ENCODE data around the gene EXOC6B. TPM values are rescaled to one million over a fixed set of nuclear protein-coding genes. Genes with fewer than 3 reads are reported as not detected.

EXOC6B gene
- total RNA-seq, 1 experiment from 2014 or later = 33.7 TPM

DNA sequence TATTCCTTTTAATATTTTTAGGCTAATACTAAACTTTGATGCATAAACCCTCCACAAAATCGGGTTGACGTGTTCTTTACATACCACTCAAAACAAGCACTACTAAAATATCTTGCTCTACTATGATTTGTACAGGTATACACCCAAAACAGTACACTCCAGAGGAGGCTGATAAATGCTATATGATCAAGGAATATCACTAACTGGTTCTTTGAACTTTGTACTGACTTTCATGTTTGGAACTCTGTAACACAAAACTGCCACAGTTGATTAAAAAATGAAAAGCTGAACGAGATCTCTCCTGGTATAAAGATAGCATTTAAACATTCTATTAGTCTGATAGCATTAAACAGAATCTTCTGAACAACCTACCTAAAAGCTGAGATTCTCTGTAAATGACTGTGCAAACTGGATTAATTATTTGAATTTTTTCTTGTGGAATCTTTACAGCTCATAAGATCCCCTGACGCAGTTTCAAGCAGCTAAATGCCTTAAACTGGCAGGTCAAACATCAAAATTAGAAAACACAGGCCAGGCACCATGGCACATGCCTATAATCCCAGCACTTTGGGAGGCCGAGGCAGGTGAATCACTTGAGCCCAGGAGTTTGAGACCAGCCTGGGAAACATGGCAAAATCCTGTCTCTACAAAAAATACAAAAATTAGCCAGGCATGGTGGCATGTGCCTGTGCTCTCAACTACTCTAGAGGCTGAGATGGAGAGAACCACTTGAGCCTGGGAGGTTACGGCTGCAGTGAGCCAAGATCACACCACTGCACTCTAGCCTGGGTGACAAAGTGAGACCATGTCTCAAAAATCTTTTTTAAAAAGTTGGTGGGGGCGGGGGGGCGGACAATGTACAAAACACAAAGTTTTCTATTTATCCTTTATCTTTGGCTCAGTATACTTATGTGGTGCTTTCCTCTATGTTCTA lies 150.6 kb downstream of the EXOC6B start (continued):
- TF ChIP-seq, protein P1, sequence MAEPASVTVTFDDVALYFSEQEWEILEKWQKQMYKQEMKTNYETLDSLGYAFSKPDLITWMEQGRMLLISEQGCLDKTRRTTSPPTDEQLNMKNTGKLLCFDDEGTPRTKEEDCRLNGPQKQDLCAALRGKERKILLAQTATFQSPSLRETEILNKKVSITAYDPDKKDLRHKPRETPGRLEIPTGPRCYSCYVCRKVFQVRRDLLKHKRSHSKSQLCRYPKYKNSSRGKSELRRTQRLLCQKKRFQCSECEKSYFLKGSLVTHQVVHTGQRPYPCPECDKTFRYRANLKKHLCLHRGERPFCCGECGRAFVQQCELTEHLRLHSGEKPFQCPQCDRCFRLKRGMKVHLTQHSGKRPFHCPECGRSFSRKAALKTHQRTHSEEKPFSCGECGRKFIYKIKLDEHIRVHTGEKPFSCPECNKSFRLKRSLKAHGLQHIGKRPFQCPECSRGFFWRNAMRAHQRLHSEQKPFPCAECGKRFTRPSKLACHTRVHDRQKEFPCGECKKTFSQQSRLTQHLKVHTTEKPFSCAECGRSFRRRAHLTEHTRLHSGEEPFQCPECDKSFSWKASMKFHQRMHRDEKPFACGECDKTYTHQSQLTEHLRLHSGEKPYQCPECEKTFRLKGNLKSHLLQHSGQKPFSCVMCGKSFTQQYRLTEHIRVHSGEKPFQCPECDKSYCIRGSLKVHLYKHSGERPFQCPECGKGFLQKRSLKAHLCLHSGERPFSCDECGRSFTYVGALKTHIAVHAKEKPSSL (CRISPR knock-in tag; conservative IDR thresholded peaks at IDR 0.05) = no peak
- TF ChIP-seq, protein P2, sequence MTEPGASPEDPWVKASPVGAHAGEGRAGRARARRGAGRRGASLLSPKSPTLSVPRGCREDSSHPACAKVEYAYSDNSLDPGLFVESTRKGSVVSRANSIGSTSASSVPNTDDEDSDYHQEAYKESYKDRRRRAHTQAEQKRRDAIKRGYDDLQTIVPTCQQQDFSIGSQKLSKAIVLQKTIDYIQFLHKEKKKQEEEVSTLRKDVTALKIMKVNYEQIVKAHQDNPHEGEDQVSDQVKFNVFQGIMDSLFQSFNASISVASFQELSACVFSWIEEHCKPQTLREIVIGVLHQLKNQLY (CRISPR knock-in tag; IDR thresholded peaks at IDR 0.05) = no peak
- TF ChIP-seq, protein P3, sequence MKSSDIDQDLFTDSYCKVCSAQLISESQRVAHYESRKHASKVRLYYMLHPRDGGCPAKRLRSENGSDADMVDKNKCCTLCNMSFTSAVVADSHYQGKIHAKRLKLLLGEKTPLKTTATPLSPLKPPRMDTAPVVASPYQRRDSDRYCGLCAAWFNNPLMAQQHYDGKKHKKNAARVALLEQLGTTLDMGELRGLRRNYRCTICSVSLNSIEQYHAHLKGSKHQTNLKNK (CRISPR knock-in tag; IDR thresholded peaks at IDR 0.05) = no peak
- TF ChIP-seq, protein P4, sequence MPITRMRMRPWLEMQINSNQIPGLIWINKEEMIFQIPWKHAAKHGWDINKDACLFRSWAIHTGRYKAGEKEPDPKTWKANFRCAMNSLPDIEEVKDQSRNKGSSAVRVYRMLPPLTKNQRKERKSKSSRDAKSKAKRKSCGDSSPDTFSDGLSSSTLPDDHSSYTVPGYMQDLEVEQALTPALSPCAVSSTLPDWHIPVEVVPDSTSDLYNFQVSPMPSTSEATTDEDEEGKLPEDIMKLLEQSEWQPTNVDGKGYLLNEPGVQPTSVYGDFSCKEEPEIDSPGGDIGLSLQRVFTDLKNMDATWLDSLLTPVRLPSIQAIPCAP (CRISPR knock-in tag; IDR thresholded peaks at IDR 0.05) = no peak
- no peak for TF ChIP-seq ZNF219 (CRISPR knock-in tag; IDR thresholded peaks at IDR 0.05; ENCODE audit: borderline replicate concordance)

DNA sequence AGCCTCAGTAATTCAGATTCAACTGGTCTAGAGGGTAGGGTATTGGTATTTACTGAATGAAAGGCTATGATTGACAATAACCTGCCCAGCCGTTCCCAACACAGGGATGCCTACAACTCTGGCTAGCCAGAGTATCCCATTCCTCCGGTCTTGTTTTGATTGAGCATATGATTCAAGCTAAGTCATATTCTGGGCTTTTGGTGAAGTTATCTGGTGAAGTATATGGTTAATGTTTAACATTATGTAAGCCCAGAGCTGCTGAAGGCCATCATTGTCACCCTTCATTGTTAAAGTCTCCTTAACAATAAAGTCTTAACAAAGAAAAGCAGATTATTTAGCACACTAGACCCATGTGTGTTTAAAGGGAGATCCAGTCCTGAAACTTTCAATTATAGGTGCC lies 152.6 kb downstream of the EXOC6B start:
- DNase-seq (ENCODE audit: low spot score) (no peak), ATAC-seq (no peak)
- POLR2A ChIA-PET = no interaction called here
- Mint-ChIP-seq H3K27ac (no peak overlapping the region), H3K36me3 (no peaks in the 10 kb centered on the region; the same call in 1 of the 2 replicates), H3K9me3 (peaks cover 3% of the 10 kb centered on the region), H3K27me3 (ENCODE audit: low read depth) (no peaks in the 10 kb centered on the region), H3K4me1 (no peaks in the 10 kb centered on the region), H3K4me3 (no peak overlapping the region)
- TF ChIP-seq RELA (CRISPR knock-in tag; IDR thresholded peaks at IDR 0.05; ENCODE audit: borderline replicate concordance) (no peak), NFATC4 (CRISPR knock-in tag; IDR thresholded peaks at IDR 0.05) (no peak)
- CTCF ChIA-PET = no interaction called here

DNA sequence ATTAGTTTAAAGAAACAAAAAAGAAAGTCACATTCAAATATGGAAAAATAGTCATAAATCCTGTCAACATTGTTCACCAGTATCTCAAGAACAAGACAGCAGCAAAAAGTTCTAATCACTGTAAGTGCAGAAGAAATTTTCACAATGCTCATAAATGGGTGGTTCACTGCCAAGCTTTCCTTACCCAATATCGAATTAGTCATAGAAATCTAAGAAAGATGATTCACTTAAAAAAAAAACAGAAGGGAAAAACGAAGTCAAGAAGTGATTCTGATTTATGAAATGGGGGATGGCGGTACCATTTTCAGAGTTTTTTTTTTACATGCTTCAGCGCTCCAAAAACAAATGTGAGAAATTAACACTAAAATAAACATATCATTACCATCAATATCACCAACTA lies 156.7 kb downstream of the EXOC6B start:
- no peak overlapping the region for H3K27ac Mint-ChIP-seq
- no peaks in the 10 kb centered on the region for H3K4me1 Mint-ChIP-seq
- H3K4me3 Mint-ChIP-seq = no peak overlapping the region
- DNase-seq (ENCODE audit: low spot score) (no peak), ATAC-seq (no peak)
- POLR2A ChIA-PET = no interaction called here
- H3K36me3 Mint-ChIP-seq = peaks cover 13% of the 10 kb centered on the region
- CTCF ChIA-PET = no interaction called here
- H3K27me3 Mint-ChIP-seq (ENCODE audit: low read depth) = no peaks in the 10 kb centered on the region
- peaks cover 25% of the 10 kb centered on the region for H3K9me3 Mint-ChIP-seq
- TF ChIP-seq GRHL2 (CRISPR knock-in tag; IDR thresholded peaks at IDR 0.05; ENCODE audit: insufficient replicate concordance, severe bottlenecking) (no peak), NFE2L1 (CRISPR knock-in tag; IDR thresholded peaks at IDR 0.05) (no peak)
- TF ChIP-seq, protein P5, sequence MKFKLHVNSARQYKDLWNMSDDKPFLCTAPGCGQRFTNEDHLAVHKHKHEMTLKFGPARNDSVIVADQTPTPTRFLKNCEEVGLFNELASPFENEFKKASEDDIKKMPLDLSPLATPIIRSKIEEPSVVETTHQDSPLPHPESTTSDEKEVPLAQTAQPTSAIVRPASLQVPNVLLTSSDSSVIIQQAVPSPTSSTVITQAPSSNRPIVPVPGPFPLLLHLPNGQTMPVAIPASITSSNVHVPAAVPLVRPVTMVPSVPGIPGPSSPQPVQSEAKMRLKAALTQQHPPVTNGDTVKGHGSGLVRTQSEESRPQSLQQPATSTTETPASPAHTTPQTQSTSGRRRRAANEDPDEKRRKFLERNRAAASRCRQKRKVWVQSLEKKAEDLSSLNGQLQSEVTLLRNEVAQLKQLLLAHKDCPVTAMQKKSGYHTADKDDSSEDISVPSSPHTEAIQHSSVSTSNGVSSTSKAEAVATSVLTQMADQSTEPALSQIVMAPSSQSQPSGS (CRISPR knock-in tag; IDR thresholded peaks at IDR 0.05; ENCODE audit: borderline replicate concordance, low read depth) = no peak
- TF ChIP-seq, protein P6, sequence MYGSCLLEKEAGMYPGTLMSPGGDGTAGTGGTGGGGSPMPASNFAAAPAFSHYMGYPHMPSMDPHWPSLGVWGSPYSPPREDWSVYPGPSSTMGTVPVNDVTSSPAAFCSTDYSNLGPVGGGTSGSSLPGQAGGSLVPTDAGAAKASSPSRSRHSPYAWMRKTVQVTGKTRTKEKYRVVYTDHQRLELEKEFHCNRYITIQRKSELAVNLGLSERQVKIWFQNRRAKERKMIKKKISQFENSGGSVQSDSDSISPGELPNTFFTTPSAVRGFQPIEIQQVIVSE (CRISPR knock-in tag; IDR thresholded peaks at IDR 0.05; ENCODE audit: borderline replicate concordance) = no peak
- TF ChIP-seq, protein P7, sequence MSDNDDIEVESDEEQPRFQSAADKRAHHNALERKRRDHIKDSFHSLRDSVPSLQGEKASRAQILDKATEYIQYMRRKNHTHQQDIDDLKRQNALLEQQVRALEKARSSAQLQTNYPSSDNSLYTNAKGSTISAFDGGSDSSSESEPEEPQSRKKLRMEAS (CRISPR knock-in tag; IDR thresholded peaks at IDR 0.05) = no peak
- TF ChIP-seq, protein P8, sequence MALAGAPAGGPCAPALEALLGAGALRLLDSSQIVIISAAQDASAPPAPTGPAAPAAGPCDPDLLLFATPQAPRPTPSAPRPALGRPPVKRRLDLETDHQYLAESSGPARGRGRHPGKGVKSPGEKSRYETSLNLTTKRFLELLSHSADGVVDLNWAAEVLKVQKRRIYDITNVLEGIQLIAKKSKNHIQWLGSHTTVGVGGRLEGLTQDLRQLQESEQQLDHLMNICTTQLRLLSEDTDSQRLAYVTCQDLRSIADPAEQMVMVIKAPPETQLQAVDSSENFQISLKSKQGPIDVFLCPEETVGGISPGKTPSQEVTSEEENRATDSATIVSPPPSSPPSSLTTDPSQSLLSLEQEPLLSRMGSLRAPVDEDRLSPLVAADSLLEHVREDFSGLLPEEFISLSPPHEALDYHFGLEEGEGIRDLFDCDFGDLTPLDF (CRISPR knock-in tag; IDR thresholded peaks at IDR 0.05) = no peak
